ENCODE results near the gene LGALS7.

GRCh38 chr19:38730731-38731589 is 42.4 kb downstream of the LGALS7 start:
- TF ChIP-seq CTCF (IDR thresholded peaks at IDR 0.05) (no peak), POLR2A (IDR thresholded peaks at IDR 0.05) (no peak)
